ENCODE measurements around the gene RFX2.

DNA sequence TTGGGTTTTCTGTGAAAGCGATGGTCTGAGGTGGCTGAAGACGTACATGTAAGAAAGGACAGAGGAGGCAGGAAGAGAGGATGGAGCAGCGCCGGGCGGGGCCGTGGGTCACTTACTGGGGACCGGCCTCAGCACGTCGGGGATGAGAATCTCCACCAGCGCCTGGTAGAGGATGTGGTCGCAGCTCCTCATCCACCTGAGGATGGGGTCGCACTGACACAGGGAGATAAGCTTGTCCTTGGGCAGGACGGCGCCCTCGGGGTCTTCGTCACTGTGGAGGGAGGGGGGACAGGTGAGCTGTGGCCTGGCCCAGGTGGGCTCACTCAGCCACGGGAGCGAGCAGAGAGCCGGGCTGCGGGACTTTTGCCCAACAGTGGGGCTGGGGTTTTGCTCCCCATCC, 103.4 kb downstream of the RFX2 start:
- TF ChIP-seq, protein P1, sequence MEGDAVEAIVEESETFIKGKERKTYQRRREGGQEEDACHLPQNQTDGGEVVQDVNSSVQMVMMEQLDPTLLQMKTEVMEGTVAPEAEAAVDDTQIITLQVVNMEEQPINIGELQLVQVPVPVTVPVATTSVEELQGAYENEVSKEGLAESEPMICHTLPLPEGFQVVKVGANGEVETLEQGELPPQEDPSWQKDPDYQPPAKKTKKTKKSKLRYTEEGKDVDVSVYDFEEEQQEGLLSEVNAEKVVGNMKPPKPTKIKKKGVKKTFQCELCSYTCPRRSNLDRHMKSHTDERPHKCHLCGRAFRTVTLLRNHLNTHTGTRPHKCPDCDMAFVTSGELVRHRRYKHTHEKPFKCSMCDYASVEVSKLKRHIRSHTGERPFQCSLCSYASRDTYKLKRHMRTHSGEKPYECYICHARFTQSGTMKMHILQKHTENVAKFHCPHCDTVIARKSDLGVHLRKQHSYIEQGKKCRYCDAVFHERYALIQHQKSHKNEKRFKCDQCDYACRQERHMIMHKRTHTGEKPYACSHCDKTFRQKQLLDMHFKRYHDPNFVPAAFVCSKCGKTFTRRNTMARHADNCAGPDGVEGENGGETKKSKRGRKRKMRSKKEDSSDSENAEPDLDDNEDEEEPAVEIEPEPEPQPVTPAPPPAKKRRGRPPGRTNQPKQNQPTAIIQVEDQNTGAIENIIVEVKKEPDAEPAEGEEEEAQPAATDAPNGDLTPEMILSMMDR (IDR thresholded peaks at IDR 0.05), result no peak
- TF ChIP-seq ZFX (IDR thresholded peaks at IDR 0.05; ENCODE audit: borderline replicate concordance), result no peak

Measured in 22Rv1 (cell line).